H1 (cell line): Measurements from ENCODE around the gene LRRC8D. TPM values are rescaled to one million over a fixed set of nuclear protein-coding genes. Genes with fewer than 3 reads are reported as not detected.
A peak's percentile ranks its signal among the peaks of the same experiment; 100 is the strongest.

Experiments used
- ASH2L ChIP-seq: fragments of 200-600, 300-600 bp; sonication (generic); IDR thresholded peaks from one replicate; pipeline ENCODE4 v1.7.1; 2017; ENCODE audit warnings: low read length
- BACH1 ChIP-seq: IDR thresholded peaks from 2 replicates; pipeline ENCODE4 v1.6.1; 2012; ENCODE audit warnings: low read length, improper control_type of control experiment
- CTBP2 ChIP-seq: IDR thresholded peaks from 2 replicates; pipeline ENCODE4 v1.7.0; 2011; ENCODE audit warnings: borderline replicate concordance, mild to moderate bottlenecking, moderate library complexity, mixed read lengths, low read length; ENCODE audit not compliant: insufficient read depth, insufficient read length
- SP1 ChIP-seq: IDR thresholded peaks from 2 replicates; pipeline ENCODE4 v1.6.1; 2011; ENCODE audit warnings: low read depth, low read length
- SRF ChIP-seq: IDR thresholded peaks from 2 replicates; pipeline ENCODE4 v1.6.1; 2011; ENCODE audit warnings: mild to moderate bottlenecking, low read depth, low read length, moderate library complexity
- polyA plus RNA-seq, 7 experiments: library from polyadenylated mRNA; depleted of rRNA in 3 of 7; stranded (reverse) in 5 of 7; unstranded in 2 of 7; fragments of >200 nt in 5 of 7; fragments of 200-250 nt in 2 of 7; gene quantifications; 1 replicate in 5 of 7; 2 replicates in 1 of 7; 4 replicates in 1 of 7; pipeline versions ENCODE4 v1.2.1 to v1.2.3, GENCODE V29; 2011 to 2013; ENCODE audit warnings: missing spikeins in 2 of 7, mixed read lengths in 2 of 7
- total RNA-seq: library from RNA; stranded (reverse); fragmentation: NEBNext Ultra II Directional; extraction: Animal tissue kit (Norgen Biotek cat#: 25700); gene quantifications from 2 replicates; pipeline ENCODE4 v1.2.1, GENCODE V29; 2021
- TF ChIP-seq, protein P1 (sequence below): fragments of 300-600 bp; sonication (generic); IDR thresholded peaks from 2 replicates; pipeline ENCODE4 v1.7.1; 2012; ENCODE audit warnings: low read length, moderate library complexity, mild to moderate bottlenecking, inconsistent platforms; ENCODE audit not compliant: insufficient replicate concordance
- TF ChIP-seq, protein P2 (sequence below), 3 experiments: IDR thresholded peaks; 1 replicate in 2 of 3; 2 replicates in 1 of 3; pipeline versions ENCODE4 v1.5.1 to v1.6.1; 2011; ENCODE audit warnings: low read length in 3 of 3, mild to moderate bottlenecking in 3 of 3, inconsistent platforms in 2 of 3, low read depth in 1 of 3, moderate library complexity in 1 of 3; ENCODE audit not compliant: insufficient read depth in 1 of 3; ENCODE audit errors: control extremely low read depth in 1 of 3

Gene LRRC8D
- total and polyA plus RNA-seq, 2 of the 8 experiments (the other 6 are each of a cell fraction or from before 2014, with no cell fraction given): 42.0 to 58.5 TPM

DNA sequence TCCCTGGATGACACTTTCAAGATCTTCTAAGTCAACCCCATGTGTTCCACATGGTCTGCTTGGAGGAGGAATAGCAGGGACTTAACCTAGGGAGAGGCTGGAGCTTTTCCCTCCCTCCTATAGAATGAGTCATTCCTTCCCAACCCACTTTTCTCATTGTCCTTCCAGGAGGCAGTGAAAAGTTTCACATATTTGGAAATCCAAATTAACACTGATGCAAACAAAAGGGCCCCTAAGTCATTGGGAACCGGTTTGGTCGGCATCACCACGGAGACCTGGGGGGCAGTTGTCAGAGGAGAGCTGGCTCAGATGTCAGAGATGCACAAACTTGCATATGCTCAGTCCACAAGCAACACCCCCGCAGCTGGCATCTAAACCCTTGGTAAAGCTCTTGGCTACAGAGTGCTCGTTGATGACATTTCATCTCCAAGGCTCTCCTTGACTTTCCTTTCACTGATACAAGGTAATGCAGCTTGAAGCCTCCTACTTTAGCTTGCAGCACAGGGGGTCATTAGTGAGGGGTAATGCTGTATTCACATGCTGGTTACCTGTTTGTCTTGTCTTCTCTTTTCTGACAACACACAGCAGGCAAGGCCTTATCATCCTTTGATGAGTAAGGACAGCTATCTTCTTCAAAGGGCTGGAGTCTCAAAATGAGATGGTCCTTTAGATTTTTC, 12.3 kb upstream of the LRRC8D start (continued):
- TF ChIP-seq, protein P1, sequence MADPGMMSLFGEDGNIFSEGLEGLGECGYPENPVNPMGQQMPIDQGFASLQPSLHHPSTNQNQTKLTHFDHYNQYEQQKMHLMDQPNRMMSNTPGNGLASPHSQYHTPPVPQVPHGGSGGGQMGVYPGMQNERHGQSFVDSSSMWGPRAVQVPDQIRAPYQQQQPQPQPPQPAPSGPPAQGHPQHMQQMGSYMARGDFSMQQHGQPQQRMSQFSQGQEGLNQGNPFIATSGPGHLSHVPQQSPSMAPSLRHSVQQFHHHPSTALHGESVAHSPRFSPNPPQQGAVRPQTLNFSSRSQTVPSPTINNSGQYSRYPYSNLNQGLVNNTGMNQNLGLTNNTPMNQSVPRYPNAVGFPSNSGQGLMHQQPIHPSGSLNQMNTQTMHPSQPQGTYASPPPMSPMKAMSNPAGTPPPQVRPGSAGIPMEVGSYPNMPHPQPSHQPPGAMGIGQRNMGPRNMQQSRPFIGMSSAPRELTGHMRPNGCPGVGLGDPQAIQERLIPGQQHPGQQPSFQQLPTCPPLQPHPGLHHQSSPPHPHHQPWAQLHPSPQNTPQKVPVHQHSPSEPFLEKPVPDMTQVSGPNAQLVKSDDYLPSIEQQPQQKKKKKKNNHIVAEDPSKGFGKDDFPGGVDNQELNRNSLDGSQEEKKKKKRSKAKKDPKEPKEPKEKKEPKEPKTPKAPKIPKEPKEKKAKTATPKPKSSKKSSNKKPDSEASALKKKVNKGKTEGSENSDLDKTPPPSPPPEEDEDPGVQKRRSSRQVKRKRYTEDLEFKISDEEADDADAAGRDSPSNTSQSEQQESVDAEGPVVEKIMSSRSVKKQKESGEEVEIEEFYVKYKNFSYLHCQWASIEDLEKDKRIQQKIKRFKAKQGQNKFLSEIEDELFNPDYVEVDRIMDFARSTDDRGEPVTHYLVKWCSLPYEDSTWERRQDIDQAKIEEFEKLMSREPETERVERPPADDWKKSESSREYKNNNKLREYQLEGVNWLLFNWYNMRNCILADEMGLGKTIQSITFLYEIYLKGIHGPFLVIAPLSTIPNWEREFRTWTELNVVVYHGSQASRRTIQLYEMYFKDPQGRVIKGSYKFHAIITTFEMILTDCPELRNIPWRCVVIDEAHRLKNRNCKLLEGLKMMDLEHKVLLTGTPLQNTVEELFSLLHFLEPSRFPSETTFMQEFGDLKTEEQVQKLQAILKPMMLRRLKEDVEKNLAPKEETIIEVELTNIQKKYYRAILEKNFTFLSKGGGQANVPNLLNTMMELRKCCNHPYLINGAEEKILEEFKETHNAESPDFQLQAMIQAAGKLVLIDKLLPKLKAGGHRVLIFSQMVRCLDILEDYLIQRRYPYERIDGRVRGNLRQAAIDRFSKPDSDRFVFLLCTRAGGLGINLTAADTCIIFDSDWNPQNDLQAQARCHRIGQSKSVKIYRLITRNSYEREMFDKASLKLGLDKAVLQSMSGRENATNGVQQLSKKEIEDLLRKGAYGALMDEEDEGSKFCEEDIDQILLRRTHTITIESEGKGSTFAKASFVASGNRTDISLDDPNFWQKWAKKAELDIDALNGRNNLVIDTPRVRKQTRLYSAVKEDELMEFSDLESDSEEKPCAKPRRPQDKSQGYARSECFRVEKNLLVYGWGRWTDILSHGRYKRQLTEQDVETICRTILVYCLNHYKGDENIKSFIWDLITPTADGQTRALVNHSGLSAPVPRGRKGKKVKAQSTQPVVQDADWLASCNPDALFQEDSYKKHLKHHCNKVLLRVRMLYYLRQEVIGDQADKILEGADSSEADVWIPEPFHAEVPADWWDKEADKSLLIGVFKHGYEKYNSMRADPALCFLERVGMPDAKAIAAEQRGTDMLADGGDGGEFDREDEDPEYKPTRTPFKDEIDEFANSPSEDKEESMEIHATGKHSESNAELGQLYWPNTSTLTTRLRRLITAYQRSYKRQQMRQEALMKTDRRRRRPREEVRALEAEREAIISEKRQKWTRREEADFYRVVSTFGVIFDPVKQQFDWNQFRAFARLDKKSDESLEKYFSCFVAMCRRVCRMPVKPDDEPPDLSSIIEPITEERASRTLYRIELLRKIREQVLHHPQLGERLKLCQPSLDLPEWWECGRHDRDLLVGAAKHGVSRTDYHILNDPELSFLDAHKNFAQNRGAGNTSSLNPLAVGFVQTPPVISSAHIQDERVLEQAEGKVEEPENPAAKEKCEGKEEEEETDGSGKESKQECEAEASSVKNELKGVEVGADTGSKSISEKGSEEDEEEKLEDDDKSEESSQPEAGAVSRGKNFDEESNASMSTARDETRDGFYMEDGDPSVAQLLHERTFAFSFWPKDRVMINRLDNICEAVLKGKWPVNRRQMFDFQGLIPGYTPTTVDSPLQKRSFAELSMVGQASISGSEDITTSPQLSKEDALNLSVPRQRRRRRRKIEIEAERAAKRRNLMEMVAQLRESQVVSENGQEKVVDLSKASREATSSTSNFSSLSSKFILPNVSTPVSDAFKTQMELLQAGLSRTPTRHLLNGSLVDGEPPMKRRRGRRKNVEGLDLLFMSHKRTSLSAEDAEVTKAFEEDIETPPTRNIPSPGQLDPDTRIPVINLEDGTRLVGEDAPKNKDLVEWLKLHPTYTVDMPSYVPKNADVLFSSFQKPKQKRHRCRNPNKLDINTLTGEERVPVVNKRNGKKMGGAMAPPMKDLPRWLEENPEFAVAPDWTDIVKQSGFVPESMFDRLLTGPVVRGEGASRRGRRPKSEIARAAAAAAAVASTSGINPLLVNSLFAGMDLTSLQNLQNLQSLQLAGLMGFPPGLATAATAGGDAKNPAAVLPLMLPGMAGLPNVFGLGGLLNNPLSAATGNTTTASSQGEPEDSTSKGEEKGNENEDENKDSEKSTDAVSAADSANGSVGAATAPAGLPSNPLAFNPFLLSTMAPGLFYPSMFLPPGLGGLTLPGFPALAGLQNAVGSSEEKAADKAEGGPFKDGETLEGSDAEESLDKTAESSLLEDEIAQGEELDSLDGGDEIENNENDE: no peak
- TF ChIP-seq BACH1 (no peak), SP1 (0 out of 2 replicates have a peak, but pooled peaks have one; percentile 52), SRF (no peak), ASH2L (no peak), CTBP2 (peak; percentile 36)
- TF ChIP-seq, protein P2, sequence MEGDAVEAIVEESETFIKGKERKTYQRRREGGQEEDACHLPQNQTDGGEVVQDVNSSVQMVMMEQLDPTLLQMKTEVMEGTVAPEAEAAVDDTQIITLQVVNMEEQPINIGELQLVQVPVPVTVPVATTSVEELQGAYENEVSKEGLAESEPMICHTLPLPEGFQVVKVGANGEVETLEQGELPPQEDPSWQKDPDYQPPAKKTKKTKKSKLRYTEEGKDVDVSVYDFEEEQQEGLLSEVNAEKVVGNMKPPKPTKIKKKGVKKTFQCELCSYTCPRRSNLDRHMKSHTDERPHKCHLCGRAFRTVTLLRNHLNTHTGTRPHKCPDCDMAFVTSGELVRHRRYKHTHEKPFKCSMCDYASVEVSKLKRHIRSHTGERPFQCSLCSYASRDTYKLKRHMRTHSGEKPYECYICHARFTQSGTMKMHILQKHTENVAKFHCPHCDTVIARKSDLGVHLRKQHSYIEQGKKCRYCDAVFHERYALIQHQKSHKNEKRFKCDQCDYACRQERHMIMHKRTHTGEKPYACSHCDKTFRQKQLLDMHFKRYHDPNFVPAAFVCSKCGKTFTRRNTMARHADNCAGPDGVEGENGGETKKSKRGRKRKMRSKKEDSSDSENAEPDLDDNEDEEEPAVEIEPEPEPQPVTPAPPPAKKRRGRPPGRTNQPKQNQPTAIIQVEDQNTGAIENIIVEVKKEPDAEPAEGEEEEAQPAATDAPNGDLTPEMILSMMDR (IDR thresholded peaks at IDR 0.05; ENCODE audit: control extremely low read depth in 1 of 3, insufficient read depth in 1 of 3, low read depth in 1 of 3, low read length in 3 of 3): no peak
